Renal cortex interstitium (tissue), 11 donors: ENCODE data around the gene BTRC. TPM values are rescaled to one million over a fixed set of nuclear protein-coding genes. Genes with fewer than 3 reads are reported as not detected.
"Not testable (repeated sequence)": the region's sequence is repeated elsewhere in the genome, so short reads cannot be mapped to it uniquely, and the experiment has no call there.

Experiments
- DNase-seq, 11 donors: peaks; one replicate each; pipeline ENCODE4 v3.0.0-alpha.2; 2013; ENCODE audit warnings: low read depth in 9 of 11, low spot score in 4 of 11; ENCODE audit errors: extremely low read depth in 1 of 11
- polyA plus RNA-seq, 3 donors: library from polyadenylated mRNA; unstranded; fragments of 120-200 nt; gene quantifications; one replicate each; pipeline ENCODE4 v1.2.1, GENCODE V29; 2013; ENCODE audit not compliant: insufficient read length in 3 of 3

Gene BTRC
- polyA plus RNA-seq, 3 donors, result 23.0 to 25.8 (median 25.3) TPM

DNA sequence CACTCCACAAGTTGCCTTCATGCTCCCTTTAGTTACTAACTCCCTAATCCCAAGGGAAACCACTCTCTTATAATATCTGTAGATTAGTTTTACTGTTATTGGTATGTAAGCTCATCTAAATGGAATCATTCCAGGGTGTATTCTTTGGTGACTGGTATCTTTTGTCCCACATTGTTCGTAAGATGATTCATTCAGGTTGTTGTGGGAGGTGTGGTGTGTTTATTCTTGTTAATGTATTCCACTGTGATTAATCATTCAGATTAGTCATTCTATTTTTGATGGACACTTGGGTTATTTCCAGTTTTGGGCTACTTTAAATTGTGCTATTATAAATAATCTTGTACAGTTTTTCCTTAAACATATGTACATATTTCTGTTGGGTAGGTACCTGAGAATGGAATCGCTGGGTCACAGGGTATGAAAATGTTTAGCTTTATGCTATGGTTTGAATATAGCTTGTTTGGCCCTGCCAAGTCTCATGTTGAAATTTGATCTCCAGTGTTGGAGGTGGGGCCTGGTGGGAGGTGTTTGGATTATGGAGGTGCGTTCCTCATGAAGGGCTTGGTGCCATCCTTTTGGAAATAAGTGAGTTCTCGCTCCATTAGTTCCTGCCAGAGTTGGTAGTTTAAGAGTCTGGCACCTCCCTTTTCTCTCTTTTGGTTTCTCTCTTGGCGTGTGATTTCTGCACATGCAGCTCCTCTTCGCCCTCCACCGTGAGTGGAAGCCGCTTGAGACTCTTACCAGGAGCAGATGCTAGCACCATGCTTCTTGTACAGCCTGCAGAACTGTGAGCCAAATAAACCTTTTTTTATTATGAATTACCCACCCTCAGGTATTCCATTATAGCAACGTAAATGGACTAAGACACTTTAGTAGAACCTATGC, 13.8 kb downstream of the BTRC start:
- DNase-seq, result no peak

DNA sequence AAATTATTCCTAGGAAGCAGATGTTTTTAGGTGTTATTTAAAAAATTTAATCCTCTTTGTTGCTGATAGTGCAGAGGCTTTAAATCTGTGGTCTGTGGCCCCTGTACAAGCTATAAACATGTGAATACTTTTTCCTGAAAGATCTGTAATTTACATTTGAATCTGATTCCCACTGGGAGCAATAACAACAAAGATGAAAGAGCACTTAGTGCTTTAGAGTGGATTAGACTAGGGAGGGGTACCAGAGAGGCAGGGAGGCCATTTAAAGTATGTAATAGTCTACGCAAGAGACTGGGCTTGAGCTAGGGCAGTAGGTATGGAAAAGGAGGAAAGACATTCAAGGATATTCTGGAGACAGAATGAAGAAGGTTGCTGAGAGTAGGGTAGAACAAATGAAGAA, 19.1 kb downstream of the BTRC start:
- no peak for DNase-seq

DNA sequence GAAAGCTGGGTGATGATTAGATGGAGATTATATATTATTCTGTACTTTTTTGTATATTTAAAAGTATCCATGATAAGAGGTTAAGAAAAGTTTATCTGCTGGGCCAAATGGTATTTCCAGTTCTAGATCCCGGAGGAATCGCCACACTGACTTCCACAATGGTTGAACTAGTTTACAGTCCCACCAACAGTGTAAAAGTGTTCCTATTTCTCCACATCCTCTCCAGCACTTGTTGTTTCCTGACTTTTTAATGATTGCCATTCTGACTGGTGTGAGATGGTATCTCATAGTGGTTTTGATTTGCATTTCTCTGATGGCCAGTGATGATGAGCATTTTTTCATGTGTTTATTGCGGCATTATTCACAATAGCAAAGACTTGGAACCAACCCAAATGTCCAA, 20.0 kb downstream of the BTRC start:
- DNase-seq, result not testable (repeated sequence)

DNA sequence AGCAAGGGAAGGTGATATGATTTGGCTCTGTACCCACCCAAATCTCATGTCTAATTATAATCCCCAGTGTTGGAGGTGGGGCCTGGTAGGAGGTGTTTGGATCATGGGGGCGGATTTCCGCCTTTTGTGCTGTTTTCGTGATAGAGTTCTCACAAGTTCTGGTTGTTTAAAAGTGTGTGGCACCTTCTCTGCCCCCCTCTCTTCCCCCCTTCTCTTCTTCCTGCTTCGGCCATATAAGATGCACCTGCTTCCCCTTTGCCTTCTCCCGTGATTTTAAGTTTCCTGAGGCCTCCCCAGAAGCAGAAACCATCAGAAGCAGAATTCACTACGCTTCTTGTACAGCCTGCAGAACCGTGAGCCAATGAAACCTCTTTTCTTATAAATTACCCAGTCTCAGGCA, 21.1 kb downstream of the BTRC start:
- no peak for DNase-seq

DNA sequence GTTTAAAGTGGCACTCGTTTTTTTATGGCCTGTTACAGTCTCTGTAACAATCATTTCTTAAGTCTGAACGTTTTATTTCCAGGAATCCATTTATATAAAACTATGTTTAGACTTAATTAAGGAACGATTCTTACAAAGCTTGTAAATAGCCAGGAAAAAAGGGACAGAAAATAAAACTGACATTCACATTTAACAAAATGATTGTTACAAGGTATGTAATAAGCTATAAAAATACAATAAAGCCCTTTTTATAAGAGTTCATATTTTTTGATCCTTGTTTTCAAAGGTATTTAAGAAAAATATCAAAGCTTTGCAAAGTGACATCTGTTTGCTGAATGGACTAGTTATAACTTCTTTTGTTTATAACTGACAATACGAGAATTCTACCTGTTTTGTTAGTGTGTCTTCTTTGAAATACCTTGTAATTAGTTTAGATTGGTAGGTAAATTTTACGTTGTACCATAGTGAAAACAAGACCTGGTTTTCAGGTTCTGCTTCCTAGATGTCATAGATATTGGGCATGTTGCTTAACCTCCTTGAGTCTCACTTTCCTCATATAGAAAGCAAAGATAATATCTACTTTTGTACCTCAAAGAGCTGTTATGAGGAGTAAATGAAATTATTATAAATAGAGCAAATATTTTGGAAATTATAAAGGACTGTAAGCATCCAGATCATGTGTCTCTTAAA, 25.8 kb downstream of the BTRC start:
- no peak for DNase-seq

DNA sequence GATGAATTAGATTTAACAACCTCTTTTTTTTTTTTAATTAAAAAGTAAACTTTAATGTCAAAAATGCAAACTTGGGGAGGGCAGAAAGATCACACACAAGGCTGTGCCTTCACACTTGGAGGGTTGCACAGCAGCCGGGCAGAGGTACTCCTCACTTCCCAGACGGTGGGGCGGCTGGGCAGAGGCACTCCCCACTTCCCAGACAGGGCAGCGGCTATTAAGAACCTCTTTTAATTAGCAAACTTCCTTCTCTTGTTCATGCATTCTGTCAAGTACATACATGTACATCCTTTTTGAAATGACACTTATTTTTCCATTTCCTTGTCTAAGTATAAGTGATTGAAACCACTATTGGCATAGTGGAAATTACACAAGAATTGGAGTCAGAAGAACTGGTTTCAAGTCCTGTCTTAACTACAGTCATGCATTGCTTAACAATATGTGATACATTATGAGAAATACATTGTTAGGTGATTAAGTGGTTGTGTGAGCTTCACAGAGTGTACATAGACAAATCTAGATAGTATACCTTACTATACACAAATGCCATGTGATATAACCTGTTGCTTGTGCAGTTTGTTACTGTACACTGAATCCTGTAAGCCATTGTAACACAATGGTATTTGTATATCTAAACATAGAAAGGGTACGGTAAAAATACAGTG, 26.5 kb downstream of the BTRC start:
- DNase-seq, result no peak

DNA sequence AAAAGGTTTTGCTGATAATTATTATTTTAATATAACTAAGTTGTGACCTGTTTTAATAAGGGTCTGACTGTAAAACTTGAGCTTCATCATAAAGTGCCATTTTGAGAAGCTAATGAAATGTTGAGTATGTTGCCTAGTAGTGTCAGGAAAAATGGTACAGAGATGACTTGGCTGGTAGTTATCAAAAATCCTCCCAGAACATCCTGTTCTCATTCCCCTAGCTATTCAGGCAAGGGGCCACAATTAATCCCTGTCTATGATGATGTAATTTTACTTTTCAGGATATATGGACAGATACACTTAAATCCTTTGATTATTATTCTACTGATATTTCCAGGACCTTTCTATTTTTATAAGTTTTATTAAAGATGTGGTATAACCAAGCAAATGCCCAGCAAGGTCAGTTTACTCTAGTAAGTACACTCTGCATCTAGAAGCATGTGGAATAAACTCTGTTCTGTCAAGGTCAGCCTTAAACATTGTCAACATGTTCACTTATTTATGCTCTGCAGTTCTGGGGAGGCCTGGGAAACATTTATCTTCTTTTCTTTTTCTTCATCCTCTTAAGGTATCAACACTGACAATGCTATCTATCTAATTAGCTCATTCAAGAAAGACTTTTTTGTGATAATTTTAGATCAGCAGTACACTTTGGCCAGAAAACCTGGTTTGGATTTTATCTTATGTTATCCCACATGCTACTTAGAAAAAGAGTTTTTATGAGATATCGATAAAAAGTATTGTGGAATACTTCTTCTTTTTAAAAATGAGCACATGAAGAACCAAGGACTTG, 32.1 kb downstream of the BTRC start:
- no peak for DNase-seq

DNA sequence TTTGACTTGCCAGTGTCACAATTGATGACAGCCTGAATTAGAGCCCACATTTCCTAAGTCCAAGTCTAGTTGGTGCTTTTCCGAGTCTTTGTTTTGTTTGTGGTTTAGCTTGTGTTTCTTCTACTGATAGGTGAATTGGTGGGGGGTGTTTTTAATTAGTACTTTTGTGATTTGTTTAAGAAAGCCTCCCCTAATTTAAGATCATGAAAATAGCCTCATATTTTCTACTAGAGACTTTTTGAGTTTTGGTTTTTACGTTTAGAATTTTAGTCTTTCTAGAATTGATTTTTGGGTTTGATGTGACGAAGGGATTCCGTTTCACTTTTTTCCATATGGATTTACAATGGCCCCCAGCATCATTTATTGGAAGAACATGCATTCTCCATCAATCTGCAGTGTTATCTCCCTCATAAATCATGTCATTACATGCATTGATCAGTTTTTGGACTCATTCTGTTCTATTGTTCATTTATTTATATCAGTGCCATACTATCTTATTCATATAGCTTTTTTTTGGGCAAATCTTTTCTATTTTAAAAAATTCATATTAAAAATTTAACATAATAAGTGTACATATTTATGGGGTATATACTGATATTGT, 32.8 kb downstream of the BTRC start:
- DNase-seq, result no peak

DNA sequence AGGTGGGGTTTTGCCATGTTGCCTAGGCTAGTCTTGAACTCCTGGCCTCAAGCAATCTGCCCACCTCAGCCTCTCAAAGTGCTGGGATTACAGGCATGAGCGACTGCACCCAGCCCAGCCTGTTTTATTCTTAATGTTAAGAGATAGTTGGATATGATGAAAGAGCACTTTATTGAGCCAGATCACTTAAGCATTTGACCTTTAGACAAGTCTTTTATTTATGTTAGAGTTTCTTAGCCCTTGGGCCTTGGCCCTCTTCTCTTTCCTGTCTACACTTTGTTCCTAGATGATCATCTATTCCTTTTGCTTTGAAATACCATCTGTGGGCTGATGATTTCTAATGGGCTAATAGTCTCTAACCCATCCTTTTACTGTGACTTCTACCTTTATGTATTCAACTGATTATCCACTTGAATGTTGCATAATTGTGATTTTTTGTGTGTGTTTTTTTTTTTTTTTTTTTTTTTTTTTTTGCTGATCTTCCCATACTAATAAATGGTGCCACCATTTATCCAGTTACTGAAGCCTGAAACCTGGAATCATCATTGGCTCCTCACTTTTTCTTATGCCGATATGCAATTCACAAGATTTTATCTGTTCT, 34.8 kb downstream of the BTRC start:
- DNase-seq, result no peak

DNA sequence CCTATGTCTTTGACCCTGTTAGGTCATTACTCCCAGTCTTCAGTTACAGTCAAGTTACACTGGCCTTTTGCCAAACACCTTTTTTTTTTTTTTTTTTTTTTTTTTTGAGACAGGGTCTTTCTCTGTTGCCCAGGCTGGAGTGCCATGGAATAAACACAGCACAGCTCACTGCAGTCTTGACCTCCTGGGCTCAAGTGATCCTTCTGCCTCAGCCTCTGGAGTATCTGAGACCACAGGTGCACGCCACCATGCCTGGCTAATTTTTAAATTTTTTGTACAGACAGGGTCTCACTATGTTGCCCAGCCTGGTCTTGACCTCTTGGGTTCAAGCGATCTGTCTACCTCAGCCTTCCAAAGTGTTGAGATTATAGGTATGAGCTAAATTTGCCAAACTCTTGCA, 35.6 kb downstream of the BTRC start:
- DNase-seq, result not testable (repeated sequence)

DNA sequence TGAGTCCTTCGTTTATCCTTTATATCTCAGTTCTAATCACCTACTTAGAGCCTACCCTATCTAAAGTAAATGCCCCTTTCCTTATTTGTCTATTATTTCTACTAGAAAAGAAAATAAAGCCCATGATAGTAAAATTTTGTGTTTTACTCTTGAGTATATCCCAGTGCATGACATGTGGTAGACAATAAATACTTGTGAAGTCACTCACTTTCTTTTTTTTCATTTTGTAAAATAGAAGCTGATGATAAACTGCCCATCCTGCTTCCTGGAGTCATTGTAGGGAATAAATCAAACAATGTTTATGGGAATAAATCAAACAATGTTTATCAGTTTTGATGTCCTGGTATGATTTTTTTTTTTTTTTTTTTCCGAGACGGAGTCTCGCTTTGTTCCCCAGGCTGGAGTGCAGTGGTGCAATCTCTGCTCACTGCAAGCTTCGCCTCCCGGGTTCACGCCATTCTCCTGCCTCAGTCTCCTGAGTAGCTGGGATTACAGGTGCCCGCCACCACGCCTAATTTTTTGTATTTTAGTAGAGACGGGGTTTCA, 36.1 kb downstream of the BTRC start:
- no peak for DNase-seq

DNA sequence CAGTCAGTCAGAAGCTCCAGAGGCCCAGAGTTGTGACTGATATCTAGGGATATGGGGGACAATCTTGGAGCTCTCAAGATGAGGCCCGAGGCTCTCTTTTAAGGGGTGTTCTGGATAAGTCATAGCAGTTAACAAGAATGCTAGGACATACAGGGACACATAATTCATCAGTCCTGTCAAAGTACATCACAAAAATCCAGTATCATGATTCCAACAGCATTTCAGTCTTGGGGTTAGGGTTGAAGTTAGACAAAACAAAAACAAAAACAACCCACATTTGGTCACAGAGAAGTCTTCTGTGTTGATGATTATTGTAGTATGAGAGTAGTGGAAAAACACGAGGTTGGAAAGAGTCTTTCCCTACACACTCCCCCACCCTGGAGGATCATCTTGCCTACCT, 39.4 kb downstream of the BTRC start:
- DNase-seq, result no peak

DNA sequence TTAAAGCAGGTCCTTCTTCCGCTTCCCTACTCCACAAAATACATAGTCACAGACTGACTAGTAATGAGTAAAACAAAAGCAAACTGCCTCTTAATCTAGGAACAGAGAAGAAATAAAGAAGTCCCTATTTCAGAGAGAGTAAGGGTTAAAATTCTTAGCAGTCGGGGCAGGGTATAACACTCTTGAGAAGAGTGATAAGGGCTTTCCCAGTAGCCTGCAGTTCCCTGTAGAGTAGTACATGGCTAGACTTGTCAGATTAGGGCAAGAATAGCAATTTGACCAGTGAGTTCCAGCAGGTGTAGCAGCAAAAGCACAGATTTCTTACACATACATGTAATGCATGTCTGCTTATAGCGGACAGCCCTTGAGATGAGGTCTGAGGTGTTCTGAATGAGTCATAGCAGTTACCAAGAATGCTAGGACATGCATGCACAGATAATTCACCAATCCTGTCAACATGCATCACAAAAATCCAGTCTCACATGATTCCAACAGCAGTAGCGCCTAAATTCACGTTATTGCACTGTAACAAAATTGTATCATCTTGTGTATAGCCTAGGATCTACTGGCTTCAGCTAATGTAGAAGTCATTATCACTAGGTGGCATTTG, 40.7 kb downstream of the BTRC start:
- no peak for DNase-seq

DNA sequence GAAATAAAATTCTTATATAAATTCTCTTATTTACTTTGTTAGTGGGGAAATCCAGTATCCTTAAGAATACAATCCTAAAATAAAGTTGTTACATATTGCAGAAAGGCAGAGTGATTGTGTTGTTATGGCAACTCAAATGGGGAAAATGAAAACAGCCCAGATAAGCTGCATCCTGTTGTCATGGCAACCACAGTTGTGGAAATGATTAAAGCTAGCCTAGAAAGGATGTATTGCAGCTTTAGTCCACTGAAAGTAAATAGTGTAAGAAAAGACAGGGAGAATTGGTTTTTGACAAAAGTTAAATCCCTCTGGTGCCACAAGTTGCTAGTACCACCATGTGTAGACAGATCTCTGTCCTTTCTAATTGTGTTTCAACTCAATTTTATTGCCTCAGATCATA, 43.2 kb downstream of the BTRC start:
- DNase-seq, result peak; percentile 10 to 60 (median 26)

DNA sequence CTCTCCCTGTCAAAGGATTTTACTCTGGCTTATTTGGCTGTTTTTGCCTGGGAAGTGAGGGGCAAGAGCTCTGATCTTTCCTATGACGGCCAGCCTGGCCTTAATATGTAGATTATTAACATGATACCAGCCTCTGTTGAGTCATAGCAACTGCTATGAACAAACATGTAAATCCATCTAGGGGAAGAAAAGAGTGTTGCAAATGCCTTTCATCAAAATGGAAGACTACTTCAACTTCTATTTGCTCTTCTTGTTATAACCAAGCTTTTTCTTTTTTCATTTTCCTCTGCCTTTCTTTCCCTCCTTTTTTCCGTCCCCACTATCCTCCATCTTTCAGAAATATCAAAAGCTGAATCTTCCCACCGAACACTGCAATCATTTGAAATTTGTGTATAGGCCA, 46.6 kb downstream of the BTRC start:
- DNase-seq, result no peak

DNA sequence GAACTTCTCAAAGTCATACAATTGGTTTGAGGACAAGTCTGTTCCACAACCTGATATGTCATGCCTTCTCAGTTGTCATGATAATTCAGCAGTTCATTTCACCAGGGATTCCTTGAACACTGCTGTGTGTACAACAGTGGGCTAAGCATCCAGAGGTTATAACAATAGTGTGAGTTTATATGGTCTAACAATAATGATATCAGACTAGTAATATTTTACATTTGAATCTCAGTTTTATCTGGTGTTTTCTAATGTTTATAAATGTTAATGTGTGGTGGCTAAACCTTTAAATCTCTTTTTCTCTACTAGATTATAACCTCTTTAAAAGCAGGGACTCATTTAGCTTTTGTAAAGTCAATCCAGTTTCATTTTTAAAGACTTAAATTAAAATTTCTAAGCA, 48.7 kb downstream of the BTRC start:
- DNase-seq, result no peak

DNA sequence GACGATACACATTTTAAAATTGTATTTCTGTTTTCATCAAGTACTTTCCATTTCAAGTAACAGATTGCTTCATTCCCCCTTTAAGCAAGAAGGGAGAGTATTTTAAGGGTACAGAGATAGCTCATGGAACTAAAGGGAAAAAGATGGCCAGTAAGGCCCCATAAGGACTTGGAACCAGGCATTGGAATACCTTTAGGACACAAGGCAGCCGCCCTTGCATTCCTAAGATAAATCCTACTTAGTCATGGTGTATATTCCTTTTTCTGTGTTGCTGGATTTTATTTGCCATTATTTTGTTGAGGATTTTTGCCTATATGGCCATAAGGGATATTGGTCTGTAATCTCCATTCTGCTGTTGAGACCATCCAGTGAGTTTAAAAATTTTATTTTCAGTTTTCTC, 49.2 kb downstream of the BTRC start:
- DNase-seq, result no peak

DNA sequence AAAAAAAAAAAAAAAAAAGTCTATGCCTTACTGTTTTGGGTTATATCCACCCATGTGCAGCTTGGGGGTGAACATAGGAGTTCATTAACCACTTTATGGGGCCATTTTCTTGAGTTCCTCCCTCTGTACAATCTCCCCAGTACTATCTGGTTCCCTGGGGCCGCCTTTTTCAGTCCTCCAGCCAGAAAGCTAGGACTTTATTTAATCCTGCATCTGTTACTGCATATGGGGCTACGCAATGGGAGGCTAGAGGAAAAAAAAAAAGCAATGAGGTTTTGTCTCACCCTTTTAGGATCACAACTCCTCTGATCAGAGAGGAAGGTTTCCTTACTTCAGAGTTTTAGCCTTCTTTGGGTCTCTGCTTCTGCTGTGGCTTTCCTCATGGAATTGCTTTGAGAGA, 51.0 kb downstream of the BTRC start:
- DNase-seq, result no peak
